ENCODE data around the gene KLK7.

Gene KLK7

DNA sequence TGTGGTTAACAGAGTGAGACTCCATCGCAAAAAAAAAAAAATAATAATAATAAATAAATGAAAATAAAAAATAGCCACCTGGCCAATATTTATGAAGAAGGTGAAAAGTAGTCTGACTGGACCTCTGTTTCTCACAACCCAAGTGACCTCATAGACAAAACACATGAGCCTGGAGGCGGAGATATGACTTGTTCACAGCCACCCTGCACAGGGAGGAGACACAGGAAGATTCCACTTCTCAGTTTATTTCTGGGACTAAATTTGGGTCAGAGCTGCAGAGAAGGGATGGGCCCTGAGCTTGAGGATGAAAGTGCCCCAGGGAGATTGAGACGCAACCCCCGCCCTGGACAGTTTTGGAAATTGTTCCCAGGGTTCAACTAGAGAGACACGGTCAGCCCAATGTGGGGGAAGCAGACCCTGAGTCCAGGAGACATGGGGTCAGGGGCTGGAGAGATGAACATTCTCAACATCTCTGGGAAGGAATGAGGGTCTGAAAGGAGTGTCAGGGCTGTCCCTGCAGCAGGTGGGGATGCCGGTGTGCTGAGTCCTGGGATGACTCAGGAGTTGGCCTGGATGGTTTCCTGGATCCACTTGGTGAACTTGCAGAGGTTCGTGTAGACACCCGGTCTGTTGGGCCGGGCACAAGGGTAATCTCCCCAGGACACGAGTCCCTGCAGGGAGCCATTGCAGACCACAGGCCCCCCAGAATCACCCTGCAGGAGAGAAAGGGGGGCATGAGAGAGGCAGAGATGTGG lies 40.5 kb downstream of the KLK7 start:
- Mint-ChIP-seq H3K27me3 (peaks cover 48% of the 10 kb centered on the region), H3K4me3 (no peak overlapping the region), H3K4me1 (no peaks in the 10 kb centered on the region), H3K36me3 (peaks cover 10% of the 10 kb centered on the region), H3K9me3 (peaks cover 21% of the 10 kb centered on the region), H3K27ac (no peak overlapping the region)
- ATAC-seq = no peak

GRCh38 chr19:50939596-50939995 lies 44.1 kb downstream of the KLK7 start:
- H3K27me3 Mint-ChIP-seq = peaks cover 65% of the 10 kb centered on the region
- H3K36me3 Mint-ChIP-seq = peaks cover 10% of the 10 kb centered on the region
- peaks cover 15% of the 10 kb centered on the region for H3K9me3 Mint-ChIP-seq
- H3K27ac Mint-ChIP-seq = no peak overlapping the region
- no peaks in the 10 kb centered on the region for H3K4me1 Mint-ChIP-seq
- ATAC-seq = no peak
- no peak overlapping the region for H3K4me3 Mint-ChIP-seq

DNA sequence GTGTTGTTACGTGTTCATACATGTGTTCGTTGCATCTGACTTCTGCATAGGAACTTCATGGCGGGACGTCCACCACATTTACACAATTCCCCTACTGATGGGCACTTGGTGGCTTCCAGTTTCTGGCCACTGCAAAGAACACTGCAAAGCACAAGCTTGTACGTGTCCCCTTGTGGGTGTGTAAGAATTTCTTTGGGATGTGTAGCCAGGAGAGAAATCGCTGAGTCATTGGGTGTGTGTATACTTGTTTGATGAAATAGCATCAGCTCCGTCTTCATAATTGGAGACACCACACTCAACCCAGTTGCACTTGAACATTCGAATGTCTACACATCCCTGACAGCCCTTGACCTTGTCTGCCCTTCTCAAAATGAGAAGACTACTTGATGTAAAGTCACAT lies 50.1 kb downstream of the KLK7 start:
- ATAC-seq = no peak
- H3K27me3 Mint-ChIP-seq = peaks cover 78% of the 10 kb centered on the region
- H3K27ac Mint-ChIP-seq = no peak overlapping the region
- no peak overlapping the region for H3K4me3 Mint-ChIP-seq
- H3K36me3 Mint-ChIP-seq = no peaks in the 10 kb centered on the region
- H3K9me3 Mint-ChIP-seq = no peaks in the 10 kb centered on the region
- H3K4me1 Mint-ChIP-seq = no peaks in the 10 kb centered on the region

DNA sequence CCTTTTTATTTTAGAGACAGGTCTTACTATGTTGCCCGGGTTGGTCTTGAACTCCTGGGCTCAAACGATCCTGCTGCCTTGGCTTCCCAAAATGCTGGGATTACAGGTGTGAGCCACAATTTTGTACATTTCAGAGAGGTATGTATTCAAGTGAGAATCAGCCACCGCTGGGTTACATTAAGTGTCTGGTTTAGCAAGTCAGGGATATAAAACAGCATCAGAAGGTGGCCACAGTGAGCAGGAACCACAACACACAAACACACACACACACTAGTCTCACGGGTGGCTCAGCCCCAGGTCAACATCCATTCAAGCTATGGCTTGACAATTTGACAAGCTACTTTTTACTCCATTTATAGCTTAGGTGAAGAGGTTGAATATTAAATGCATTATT lies 51.0 kb downstream of the KLK7 start:
- H3K36me3 Mint-ChIP-seq = no peaks in the 10 kb centered on the region
- H3K4me1 Mint-ChIP-seq = no peaks in the 10 kb centered on the region
- no peak overlapping the region for H3K4me3 Mint-ChIP-seq
- no peak overlapping the region for H3K27ac Mint-ChIP-seq
- no peaks in the 10 kb centered on the region for H3K9me3 Mint-ChIP-seq
- H3K27me3 Mint-ChIP-seq = peaks cover 83% of the 10 kb centered on the region
- ATAC-seq = no peak

DNA sequence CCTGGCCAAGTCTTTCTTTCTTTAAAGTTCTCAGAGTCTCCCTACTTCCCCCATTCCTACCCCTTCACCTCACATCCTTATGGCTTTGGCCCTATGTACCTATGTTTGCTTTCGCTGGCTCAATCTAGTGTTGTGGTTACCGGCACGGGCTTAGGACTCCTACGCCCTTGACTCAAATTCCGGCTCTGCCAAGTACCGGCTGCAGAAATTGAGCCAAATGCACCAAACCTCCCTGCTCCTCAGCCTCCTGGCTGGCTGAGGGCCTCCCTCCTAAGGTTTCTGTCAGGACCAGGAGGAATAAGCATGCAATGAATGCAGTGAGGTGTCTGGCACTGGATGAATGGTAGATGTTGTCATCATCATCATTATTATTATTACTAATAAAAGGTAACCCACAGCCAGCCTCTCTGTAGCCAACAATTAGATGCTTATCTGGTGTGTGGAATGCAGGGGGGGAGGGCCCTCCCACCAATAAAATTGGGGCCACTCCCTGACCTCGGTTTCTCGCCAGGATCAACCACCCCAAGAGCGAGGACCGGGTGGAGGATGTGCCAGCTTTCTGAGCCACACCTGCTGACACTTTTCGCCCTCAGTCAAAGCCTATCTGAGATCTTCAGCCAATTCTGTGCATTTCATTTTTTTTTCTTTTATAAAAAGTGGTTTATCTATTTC lies 51.6 kb downstream of the KLK7 start:
- Mint-ChIP-seq H3K4me1 (no peaks in the 10 kb centered on the region), H3K4me3 (no peak overlapping the region), H3K27me3 (peaks cover 83% of the 10 kb centered on the region), H3K9me3 (no peaks in the 10 kb centered on the region), H3K36me3 (no peaks in the 10 kb centered on the region), H3K27ac (no peak overlapping the region)
- ATAC-seq = no peak

DNA sequence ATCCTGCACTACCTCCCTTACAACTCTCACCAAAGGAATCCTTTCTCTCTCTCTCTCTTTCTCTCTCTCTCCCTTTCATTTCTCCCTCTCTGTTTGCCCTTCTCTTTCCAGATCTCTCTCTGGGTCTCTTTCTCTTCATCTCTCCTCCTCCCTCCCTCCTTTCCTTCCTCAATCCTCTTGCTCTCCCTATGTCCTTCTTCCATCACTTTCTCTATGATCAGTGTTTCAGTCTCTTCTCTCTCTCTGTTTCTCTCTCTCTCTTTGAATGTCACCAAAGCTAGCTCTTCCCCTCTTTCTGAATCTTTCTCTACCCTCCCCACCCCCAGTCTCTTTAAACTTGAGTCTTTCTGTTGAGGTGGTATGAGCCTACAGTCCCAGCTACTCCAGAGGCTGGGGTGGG lies 52.7 kb downstream of the KLK7 start:
- Mint-ChIP-seq H3K27me3 (peaks cover 72% of the 10 kb centered on the region), H3K9me3 (no peaks in the 10 kb centered on the region), H3K27ac (no peak overlapping the region), H3K4me3 (no peak overlapping the region), H3K4me1 (no peaks in the 10 kb centered on the region), H3K36me3 (no peaks in the 10 kb centered on the region)
- ATAC-seq = no peak

GRCh38 chr19:50928831-50929230 lies 54.9 kb downstream of the KLK7 start:
- H3K9me3 Mint-ChIP-seq = no peaks in the 10 kb centered on the region
- no peak for ATAC-seq

More at GRCh38 chr19:50928831-50929230, 54.9 kb downstream of the KLK7 start:
- Mint-ChIP-seq H3K36me3 (no peaks in the 10 kb centered on the region), H3K27me3 (peaks cover 54% of the 10 kb centered on the region), H3K27ac (no peak overlapping the region), H3K4me3 (no peak overlapping the region), H3K4me1 (no peaks in the 10 kb centered on the region)
